Sigmoid colon (tissue), 3 donors: ENCODE data around the gene SLC12A4.

ENCODE experiments used
- POLR2A ChIP-seq, 2 donors: fragments of 450-650 bp; IDR thresholded peaks; one replicate each; pipeline ENCODE4 v1.6.1; 2016; ENCODE audit warnings: antibody characterized with exemption in 2 of 2, mild to moderate bottlenecking in 2 of 2, moderate library complexity in 2 of 2
- TF ChIP-seq, protein P1 (sequence below), 4 experiments: fragments of 450-650 bp in 3 of 4; fragments of 200-600 bp in 1 of 4; IDR thresholded peaks; one replicate each; pipeline ENCODE4 v1.5.1; 2016 to 2019; ENCODE audit warnings: antibody characterized with exemption in 4 of 4, mild to moderate bottlenecking in 3 of 4, moderate library complexity in 2 of 4

DNA sequence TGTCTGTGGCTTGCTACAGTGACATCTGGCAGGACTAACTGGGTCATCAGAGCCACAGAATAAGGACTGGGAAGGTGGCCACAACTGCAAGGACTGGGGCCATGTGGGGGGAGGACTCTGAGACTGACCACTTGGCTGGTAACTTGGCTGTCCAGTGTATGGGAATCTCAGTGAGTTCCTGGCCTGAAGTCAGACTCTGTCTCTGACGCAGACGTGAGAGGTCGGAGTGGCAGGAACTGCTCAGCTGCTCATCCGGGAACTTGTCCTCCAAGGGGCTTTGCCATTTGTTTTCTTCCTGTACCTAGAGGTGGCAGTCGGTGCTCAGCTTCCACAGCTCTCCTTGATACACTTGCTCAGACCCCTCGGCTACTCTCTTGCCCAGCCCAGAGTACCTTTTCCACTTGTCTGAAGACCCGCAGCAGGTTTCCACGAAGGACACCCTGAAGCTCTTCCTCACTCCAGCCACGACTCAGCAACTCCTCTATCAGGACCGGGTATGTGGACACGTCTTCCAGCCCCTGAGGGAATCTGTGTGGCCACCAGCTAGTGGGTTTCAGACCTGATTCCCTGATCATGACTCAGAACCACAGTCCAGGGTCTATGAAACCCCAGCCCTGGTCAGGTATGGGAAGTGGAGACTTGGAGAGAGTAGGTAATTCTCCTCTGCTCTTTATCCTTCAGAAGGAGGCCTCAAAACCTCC, 19.2 kb upstream of the SLC12A4 start:
- TF ChIP-seq, protein P1, sequence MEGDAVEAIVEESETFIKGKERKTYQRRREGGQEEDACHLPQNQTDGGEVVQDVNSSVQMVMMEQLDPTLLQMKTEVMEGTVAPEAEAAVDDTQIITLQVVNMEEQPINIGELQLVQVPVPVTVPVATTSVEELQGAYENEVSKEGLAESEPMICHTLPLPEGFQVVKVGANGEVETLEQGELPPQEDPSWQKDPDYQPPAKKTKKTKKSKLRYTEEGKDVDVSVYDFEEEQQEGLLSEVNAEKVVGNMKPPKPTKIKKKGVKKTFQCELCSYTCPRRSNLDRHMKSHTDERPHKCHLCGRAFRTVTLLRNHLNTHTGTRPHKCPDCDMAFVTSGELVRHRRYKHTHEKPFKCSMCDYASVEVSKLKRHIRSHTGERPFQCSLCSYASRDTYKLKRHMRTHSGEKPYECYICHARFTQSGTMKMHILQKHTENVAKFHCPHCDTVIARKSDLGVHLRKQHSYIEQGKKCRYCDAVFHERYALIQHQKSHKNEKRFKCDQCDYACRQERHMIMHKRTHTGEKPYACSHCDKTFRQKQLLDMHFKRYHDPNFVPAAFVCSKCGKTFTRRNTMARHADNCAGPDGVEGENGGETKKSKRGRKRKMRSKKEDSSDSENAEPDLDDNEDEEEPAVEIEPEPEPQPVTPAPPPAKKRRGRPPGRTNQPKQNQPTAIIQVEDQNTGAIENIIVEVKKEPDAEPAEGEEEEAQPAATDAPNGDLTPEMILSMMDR (IDR thresholded peaks at IDR 0.05) = no peak
- no peak for TF ChIP-seq POLR2A (IDR thresholded peaks at IDR 0.05)
